Spleen (tissue), 11 donors: Measurements from ENCODE around the gene SEMA5A. TPM values are rescaled to one million over a fixed set of nuclear protein-coding genes. Genes with fewer than 3 reads are reported as not detected.

ENCODE experiments used
- DNase-seq: peaks from one replicate; pipeline ENCODE4 v3.0.0-alpha.2; 2020
- H3K27ac ChIP-seq, 8 donors: fragments of 200-600 bp; sonication (generic) in 7 of 8; 1 replicate in 4 of 8; 2 replicates in 4 of 8; pipeline versions ENCODE4 v1.5.0 to v1.8.0; 2016 to 2021; ENCODE audit warnings: inconsistent platforms in 4 of 8, mild to moderate bottlenecking in 4 of 8, moderate library complexity in 1 of 8
- H3K27me3 ChIP-seq, 7 donors: fragments of 200-600 bp; sonication (generic) in 6 of 7; replicated peaks in 1 of 7; 1 replicate in 4 of 7; 2 replicates in 3 of 7; pipeline versions ENCODE4 v1.5.0 to v1.8.0; 2016 to 2021; ENCODE audit warnings: inconsistent platforms in 3 of 7, mild to moderate bottlenecking in 1 of 7
- H3K36me3 ChIP-seq, 6 donors: fragments of 200-600 bp; sonication (generic) in 5 of 6; 1 replicate in 4 of 6; 2 replicates in 2 of 6; pipeline versions ENCODE4 v1.5.0 to v1.8.0; 2016 to 2021; ENCODE audit warnings: inconsistent platforms in 2 of 6
- H3K4me1 ChIP-seq, 6 donors: fragments of 200-600 bp; sonication (generic) in 5 of 6; 1 replicate in 3 of 6; 2 replicates in 3 of 6; pipeline versions ENCODE4 v1.5.0 to v1.8.0; 2016 to 2021; ENCODE audit warnings: inconsistent platforms in 3 of 6
- H3K4me3 ChIP-seq, 8 donors: fragments of 200-600 bp; sonication (generic) in 7 of 8; 1 replicate in 4 of 8; 2 replicates in 4 of 8; pipeline versions ENCODE4 v1.5.0 to v1.8.0; 2016 to 2021; ENCODE audit warnings: inconsistent platforms in 4 of 8, mild to moderate bottlenecking in 4 of 8, moderate library complexity in 2 of 8
- H3K9me3 ChIP-seq, 8 donors: fragments of 200-600 bp; sonication (generic) in 7 of 8; 1 replicate in 4 of 8; 2 replicates in 4 of 8; pipeline versions ENCODE4 v1.5.0 to v1.8.0; 2016 to 2021; ENCODE audit warnings: inconsistent platforms in 4 of 8
- CTCF ChIP-seq, 11 experiments: fragments of 200-600 bp in 7 of 11; fragments of 450-650 bp in 4 of 11; sonication (generic) in 4 of 11; IDR thresholded peaks in 8 of 11; conservative IDR thresholded peaks in 3 of 11; 1 replicate in 7 of 11; 2 replicates in 4 of 11; pipeline versions ENCODE4 v1.4.0 to v1.8.0; 2016 to 2021; ENCODE audit warnings: antibody characterized with exemption in 11 of 11, inconsistent platforms in 4 of 11, mild to moderate bottlenecking in 1 of 11
- POLR2A ChIP-seq, 3 donors: fragments of 450-650 bp; IDR thresholded peaks; one replicate each; pipeline ENCODE4 v1.5.1; 2017; ENCODE audit warnings: antibody characterized with exemption in 3 of 3, mild to moderate bottlenecking in 1 of 3
- POLR2AphosphoS5 ChIP-seq, 3 donors: sonication (generic); formaldehyde crosslinking; IDR thresholded peaks; one replicate each; pipeline ENCODE4 v1.5.1; 2017; ENCODE audit warnings: antibody characterized with exemption in 3 of 3
- WGBS, 5 donors: extraction: QIAGEN DNeasy Blood & Tissue Kit in 3 of 5; methylation state at CpG; one replicate each; pipeline versions ENCODE4 v1.1.5 to v1.1.7; 2013 to 2018; 5-methylcytosine and 5-hydroxymethylcytosine counted together
- intact Hi-C: fragments of 100-400 bp; cut with DNase I; formaldehyde crosslinking; loops from one replicate; pipeline ENCODE4 v1.15.0; 2023; ENCODE audit warnings: low total_unique reads
- polyA plus RNA-seq, 3 donors: library from polyadenylated mRNA; stranded (reverse); fragments of 200-250 nt; gene quantifications; one replicate each; pipeline ENCODE4 v1.2.1, GENCODE V29; 2013
- total RNA-seq, 7 donors: library from RNA; depleted of rRNA in 3 of 7; stranded (reverse); fragments of >200 nt in 3 of 7; fragmentation: NEBNext Ultra II Directional in 4 of 7; extraction: Animal tissue kit (Norgen Biotek cat#: 25700) in 4 of 7; gene quantifications; one replicate each; pipeline versions ENCODE4 v1.1.0 to v1.2.1, GENCODE V29; 2016 to 2021
- donor health status: healthy with polysubstance abuse.
- donor health status: DM: no; HTN: no; CAD: no; lungs with moderate emphysema.
- donor health status: DM: no; HTN: no; CAD: no.
- donor health status: Bipolar disorder and iron deficiency.
- donor health status: healthy.
- donor health status: DM: no; HTN: no; CAD: no.
- donor health status: DM: yes; HTN: yes; CAD: no.

Gene SEMA5A
- total and polyA plus RNA-seq, 10 donors: 1.4 to 30.9 (median 13.1) TPM

- Histone ChIP-seq H3K4me1 (no peaks in the 10 kb centered on the region), H3K27me3 (no peaks in the 10 kb centered on the region), H3K36me3 (no peaks in the 10 kb centered on the region), H3K9me3 (peaks cover 8 to 48% (median 37%) of the 10 kb centered on the region in 8 donors), H3K4me3 (no peak overlapping the region), H3K27ac (no peak overlapping the region)
- no peak for DNase-seq
- intact Hi-C loops: no loop called here
- no peak for TF ChIP-seq CTCF (IDR thresholded peaks at IDR 0.05 in 8 of 11, conservative IDR thresholded peaks at IDR 0.05 in 3 of 11)
- no peak for TF ChIP-seq POLR2AphosphoS5 (IDR thresholded peaks at IDR 0.05)
- TF ChIP-seq POLR2A (IDR thresholded peaks at IDR 0.05): no peak
- WGBS, 5 donors: 60 to 76% (median 67%) methylated on average over 3 of the region's 3 CpGs
Measured at GRCh38 chr5:9480499-9480898, 65.4 kb downstream of the SEMA5A start.

- Histone ChIP-seq H3K27me3 (no peaks in the 10 kb centered on the region), H3K27ac (no peak overlapping the region), H3K36me3 (no peaks in the 10 kb centered on the region), H3K4me3 (no peak overlapping the region), H3K9me3 (peaks cover 8 to 44% (median 37%) of the 10 kb centered on the region in 8 donors), H3K4me1 (no peaks in the 10 kb centered on the region)
- no peak for DNase-seq
- intact Hi-C loops: no loop called here
- no peak for TF ChIP-seq POLR2AphosphoS5 (IDR thresholded peaks at IDR 0.05)
- TF ChIP-seq CTCF (IDR thresholded peaks at IDR 0.05 in 8 of 11, conservative IDR thresholded peaks at IDR 0.05 in 3 of 11): no peak
- no peak for TF ChIP-seq POLR2A (IDR thresholded peaks at IDR 0.05)
- 74 to 89% (median 80%) methylated on average over 3 of the region's 3 CpGs for WGBS, 5 donors
Measured at GRCh38 chr5:9479990-9480389, 65.9 kb downstream of the SEMA5A start.

- intact Hi-C loops: no loop called here
- no peak overlapping the region for H3K4me3 ChIP-seq
- no peaks in the 10 kb centered on the region for H3K27me3 ChIP-seq
- no peaks in the 10 kb centered on the region for H3K4me1 ChIP-seq
- no peaks in the 10 kb centered on the region for H3K36me3 ChIP-seq
- H3K27ac ChIP-seq: no peak overlapping the region
- no peak for TF ChIP-seq POLR2AphosphoS5 (IDR thresholded peaks at IDR 0.05)
- no peak for TF ChIP-seq CTCF (IDR thresholded peaks at IDR 0.05 in 8 of 11, conservative IDR thresholded peaks at IDR 0.05 in 3 of 11)
- TF ChIP-seq POLR2A (IDR thresholded peaks at IDR 0.05): no peak
- WGBS, 5 donors: 77 to 90% (median 85%) methylated on average over 7 of the region's 7 CpGs
- DNase-seq: no peak
- H3K9me3 ChIP-seq: peaks cover 8 to 44% (median 36%) of the 10 kb centered on the region in 8 donors
Measured at GRCh38 chr5:9479361-9479760, 66.5 kb downstream of the SEMA5A start.

- intact Hi-C loops: no loop called here
- 43 to 54% (median 46%) methylated on average over 2 of the region's 2 CpGs for WGBS, 5 donors
Measured at GRCh38 chr5:9477537-9477936, 68.3 kb downstream of the SEMA5A start.

More at GRCh38 chr5:9477537-9477936, 68.3 kb downstream of the SEMA5A start:
- TF ChIP-seq POLR2A (IDR thresholded peaks at IDR 0.05) (no peak), CTCF (IDR thresholded peaks at IDR 0.05 in 8 of 11, conservative IDR thresholded peaks at IDR 0.05 in 3 of 11) (no peak), POLR2AphosphoS5 (IDR thresholded peaks at IDR 0.05) (no peak)
- Histone ChIP-seq H3K27me3 (no peaks in the 10 kb centered on the region), H3K4me3 (no peak overlapping the region), H3K27ac (no peak overlapping the region), H3K9me3 (peaks cover 8 to 44% (median 37%) of the 10 kb centered on the region in 8 donors), H3K4me1 (no peaks in the 10 kb centered on the region), H3K36me3 (no peaks in the 10 kb centered on the region)
- DNase-seq: no peak
